ENCODE results near the gene C19orf44. TPM values are rescaled to one million over a fixed set of nuclear protein-coding genes. Genes with fewer than 3 reads are reported as not detected.
"Not testable (repeated sequence)": the region's sequence is repeated elsewhere in the genome, so short reads cannot be mapped to it uniquely, and the experiment has no call there.

The C19orf44 gene
- total RNA-seq, 1 donor from 2014 or later = 8.5 TPM

- Mint-ChIP-seq H3K4me3 (peak overlapping the region; percentile 92), H3K27me3 (no peaks in the 10 kb centered on the region), H3K27ac (peak overlapping the region; percentile 82), H3K4me1 (ENCODE audit: unreplicated experiment) (peaks cover 20% of the 10 kb centered on the region), H3K9me3 (no peaks in the 10 kb centered on the region), H3K36me3 (peaks cover 23% of the 10 kb centered on the region)
- DNase-seq (ENCODE audit: extremely low spot score, unreplicated experiment) = no peak
- TF ChIP-seq CTCF (conservative IDR thresholded peaks at IDR 0.05) = no peak
Observed at GRCh38 chr19:16540948-16541347, 44.8 kb downstream of the C19orf44 start.

- TF ChIP-seq CTCF (conservative IDR thresholded peaks at IDR 0.05) = no peak
- no peaks in the 10 kb centered on the region for H3K9me3 Mint-ChIP-seq
- H3K4me3 Mint-ChIP-seq = peak overlapping the region; percentile 92
- H3K36me3 Mint-ChIP-seq = peaks cover 23% of the 10 kb centered on the region
- peaks cover 20% of the 10 kb centered on the region for H3K4me1 Mint-ChIP-seq (ENCODE audit: unreplicated experiment)
- H3K27ac Mint-ChIP-seq = peak overlapping the region; percentile 82
- H3K27me3 Mint-ChIP-seq = no peaks in the 10 kb centered on the region
- DNase-seq (ENCODE audit: extremely low spot score, unreplicated experiment) = no peak
Observed at GRCh38 chr19:16541526-16542044, 45.4 kb downstream of the C19orf44 start.

GRCh38 chr19:16542045-16542909, 46.1 kb downstream of the C19orf44 start, which contains the start of gene CHERP:
CHERP (minus strand) TSS chr19:16542437; CDS start chr19:16542378, 59 bp downstream.
- peak; percentile 93 for DNase-seq (ENCODE audit: extremely low spot score, unreplicated experiment)
- Mint-ChIP-seq H3K4me3 (peak within 1 kb of the TSS; percentile 92), H3K36me3 (peaks cover 22% of the 10 kb centered on the region), H3K9me3 (no peaks in the 10 kb centered on the region), H3K27me3 (no peaks in the 10 kb centered on the region), H3K27ac (peak within 1 kb of the TSS; percentile 84), H3K4me1 (ENCODE audit: unreplicated experiment) (peaks cover 20% of the 10 kb centered on the region)
- no peak for TF ChIP-seq CTCF (conservative IDR thresholded peaks at IDR 0.05)

- H3K4me1 Mint-ChIP-seq (ENCODE audit: unreplicated experiment) = peaks cover 20% of the 10 kb centered on the region
- DNase-seq (ENCODE audit: extremely low spot score, unreplicated experiment) = no peak
- H3K4me3 Mint-ChIP-seq = peak overlapping the region; percentile 92
- H3K27ac Mint-ChIP-seq = peak overlapping the region; percentile 84
- H3K9me3 Mint-ChIP-seq = no peaks in the 10 kb centered on the region
- peaks cover 19% of the 10 kb centered on the region for H3K36me3 Mint-ChIP-seq
- no peaks in the 10 kb centered on the region for H3K27me3 Mint-ChIP-seq
- no peak for TF ChIP-seq CTCF (conservative IDR thresholded peaks at IDR 0.05)
Observed at GRCh38 chr19:16542910-16543472, 46.8 kb downstream of the C19orf44 start.

GRCh38 chr19:16543734-16544133, 47.5 kb downstream of the C19orf44 start:
- Mint-ChIP-seq H3K4me1 (ENCODE audit: unreplicated experiment) (peaks cover 20% of the 10 kb centered on the region), H3K36me3 (peaks cover 15% of the 10 kb centered on the region), H3K4me3 (peak overlapping the region; percentile 92), H3K27ac (peak overlapping the region; percentile 84)
- not testable (repeated sequence) for H3K9me3 Mint-ChIP-seq; DNase-seq (ENCODE audit: extremely low spot score, unreplicated experiment); H3K27me3 Mint-ChIP-seq

All from type B pancreatic cell (in vitro differentiated cells).